Stimulated activated CD4-positive, alpha-beta T cell treated with anti-CD3 and anti-CD28 coated beads, TNF-alpha, amount 100 ng/mL, for 4 hours (primary cell): ENCODE data around the gene ADAP2.
"Not testable (repeated sequence)": the region's sequence is repeated elsewhere in the genome, so short reads cannot be mapped to it uniquely, and the experiment has no call there.

Experiments
- DNase-seq, 3 experiments: peaks; one replicate each; pipeline ENCODE4 v3.0.0-alpha.2; 2020; ENCODE audit warnings: low read depth in 3 of 3

The ADAP2 gene

DNA sequence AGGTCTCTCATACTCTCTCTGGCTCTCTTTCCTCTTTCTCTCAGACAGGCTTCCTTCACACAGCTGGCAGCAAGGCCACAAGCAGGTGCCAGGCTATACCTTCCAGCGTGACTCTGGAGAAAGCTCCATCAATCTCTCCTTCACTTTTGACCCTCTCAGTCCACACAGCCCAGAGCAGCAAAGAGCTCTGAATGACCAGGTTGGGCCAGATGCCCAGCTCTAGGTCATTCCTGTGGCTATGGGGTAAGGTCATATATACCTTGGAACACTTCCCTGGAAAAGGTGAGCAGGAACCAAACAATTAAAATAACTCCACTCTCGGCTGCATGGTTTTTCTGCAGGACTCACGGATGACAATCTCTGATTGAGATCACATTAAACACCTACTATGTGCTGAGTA is 8.8 kb downstream of the ADAP2 start:
- DNase-seq = no peak

DNA sequence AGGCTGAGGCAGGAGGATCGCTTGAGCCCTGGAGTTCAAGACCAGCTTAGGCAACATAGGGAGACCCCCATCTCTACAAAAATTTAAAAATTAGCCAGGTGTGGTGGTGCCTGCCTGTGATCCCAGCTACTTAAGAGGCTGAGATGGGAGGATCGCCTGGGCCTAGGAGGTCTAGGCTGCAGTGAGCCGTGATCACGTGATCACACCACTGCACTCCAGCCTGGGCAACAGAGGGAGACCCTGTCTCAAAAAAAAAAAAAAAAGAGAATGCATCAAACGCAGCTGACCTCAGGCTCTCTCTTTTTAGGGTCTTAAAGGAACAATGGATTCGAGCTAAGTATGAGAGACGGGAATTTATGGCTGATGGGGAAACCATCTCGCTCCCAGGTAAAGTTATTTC is 9.8 kb downstream of the ADAP2 start:
- DNase-seq = not testable (repeated sequence)

DNA sequence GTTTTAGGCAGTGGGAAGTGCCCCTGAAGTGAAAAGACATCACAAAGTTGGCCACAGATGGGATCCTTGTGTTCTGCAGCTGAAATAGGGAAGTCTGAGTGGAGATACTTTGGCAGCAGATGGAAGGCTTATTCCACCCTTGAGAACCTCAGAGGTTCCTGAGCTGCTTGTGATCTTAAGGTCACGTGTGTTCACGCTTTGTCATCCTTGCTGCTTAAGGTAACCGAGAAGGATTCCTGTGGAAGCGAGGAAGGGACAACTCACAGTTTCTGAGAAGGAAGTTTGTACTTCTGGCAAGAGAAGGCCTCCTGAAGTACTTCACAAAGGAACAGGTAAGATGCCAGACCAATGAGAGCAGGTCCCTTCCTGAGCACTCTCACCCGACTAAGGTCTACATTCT is 12.2 kb downstream of the ADAP2 start:
- DNase-seq = no peak

DNA sequence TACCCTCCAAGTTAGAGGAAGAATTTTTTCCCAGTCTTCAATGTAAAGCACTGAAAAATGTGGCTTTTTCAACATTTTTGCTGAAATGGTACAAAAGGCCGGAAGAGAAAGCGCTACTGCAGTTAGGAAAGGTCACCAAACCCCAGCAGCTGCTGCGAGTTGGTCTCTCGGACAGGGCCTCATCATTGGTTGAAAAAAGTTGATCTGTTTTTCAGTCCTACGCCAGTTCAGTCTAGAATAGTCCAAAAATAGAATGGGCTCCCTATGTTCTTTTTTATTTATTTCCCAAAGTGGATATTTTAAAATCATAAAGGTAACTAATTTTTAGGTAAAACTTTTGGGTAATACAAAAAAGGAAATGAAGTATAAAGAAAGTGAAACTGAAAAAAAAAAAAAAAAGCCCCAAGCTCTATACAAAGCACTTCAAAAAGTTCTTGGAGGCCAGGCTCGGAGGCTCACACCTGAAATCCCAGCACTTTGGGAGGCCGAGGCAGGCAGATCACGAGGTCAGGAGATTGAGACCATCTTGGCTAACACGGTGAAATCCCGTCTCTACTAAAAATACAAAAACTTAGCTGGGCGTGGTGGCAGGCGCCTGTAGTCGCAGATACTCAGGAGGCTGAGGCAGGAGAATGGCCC is 17.4 kb downstream of the ADAP2 start:
- no peak for DNase-seq

DNA sequence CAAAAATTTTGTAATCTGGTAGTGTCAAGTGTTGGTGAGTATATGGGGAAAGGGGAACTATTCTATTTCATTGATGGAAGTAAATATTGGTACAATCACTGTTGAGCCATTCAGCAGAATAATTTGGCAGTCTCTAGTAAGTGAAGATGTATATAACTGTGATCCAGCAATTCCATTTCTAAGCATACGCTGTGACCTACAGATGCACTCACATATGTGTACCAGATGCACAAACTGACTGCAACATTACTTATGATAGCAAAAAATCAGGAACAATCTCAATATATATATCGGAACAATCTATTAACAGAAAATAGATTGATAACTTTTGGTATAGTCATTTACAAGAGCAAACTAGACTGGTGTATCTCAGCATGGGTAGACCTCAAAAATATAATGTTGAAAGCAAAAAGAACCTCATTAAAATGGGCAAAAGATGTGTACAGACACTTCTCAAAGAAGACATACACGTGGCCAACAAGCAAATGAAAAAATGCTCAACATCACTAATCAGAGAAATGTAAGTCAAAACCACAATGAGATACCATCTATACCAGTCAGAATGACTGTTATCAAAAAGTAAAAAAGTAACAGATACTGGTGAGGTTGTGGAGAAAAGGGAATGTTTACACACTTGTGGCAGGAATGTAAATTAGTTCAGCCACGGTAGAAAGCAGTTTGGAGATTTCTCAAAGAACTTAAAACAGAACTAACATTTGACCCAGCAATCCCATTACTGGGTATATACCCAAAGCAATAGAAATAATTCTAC is 20.7 kb downstream of the ADAP2 start:
- DNase-seq = no peak

DNA sequence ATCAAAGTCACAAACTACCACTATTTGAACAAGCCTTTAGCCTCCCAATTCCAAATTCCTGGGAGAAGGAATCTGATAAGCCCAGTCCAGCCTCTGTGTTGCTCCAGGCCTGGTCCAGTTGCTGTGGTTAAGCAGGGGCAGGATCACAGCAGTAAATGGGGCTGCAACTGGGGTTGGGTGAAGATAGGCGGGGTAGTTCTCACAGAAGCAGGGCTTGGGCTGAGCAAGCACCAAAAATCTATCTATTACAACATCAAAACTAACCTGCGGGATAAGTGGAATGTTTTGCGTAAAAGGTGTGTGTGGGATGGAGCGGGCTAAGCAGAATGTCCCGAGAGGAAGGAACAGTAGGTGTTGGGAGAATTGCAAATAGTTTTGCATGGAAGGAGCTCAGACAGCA is 26.1 kb downstream of the ADAP2 start:
- no peak for DNase-seq

DNA sequence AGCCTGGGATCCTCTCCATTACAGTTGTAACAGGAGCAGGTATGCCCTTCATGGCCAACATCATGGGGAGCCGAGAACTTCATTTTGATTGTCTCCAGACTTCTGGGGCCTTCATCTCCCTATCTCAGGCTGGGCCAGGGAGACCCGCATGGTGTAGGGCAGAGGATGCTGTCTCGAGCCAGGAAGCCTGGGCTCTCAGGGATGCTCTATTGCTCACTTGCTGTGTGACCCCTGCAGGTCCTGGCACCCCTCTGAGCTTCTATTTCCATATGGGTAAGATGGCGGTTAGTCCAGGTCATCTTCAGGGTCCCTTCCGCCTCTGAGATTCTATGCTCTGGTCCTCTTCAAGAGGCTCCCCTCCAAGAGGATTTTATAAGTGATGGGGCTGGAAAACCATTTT is 28.4 kb downstream of the ADAP2 start:
- DNase-seq = no peak

DNA sequence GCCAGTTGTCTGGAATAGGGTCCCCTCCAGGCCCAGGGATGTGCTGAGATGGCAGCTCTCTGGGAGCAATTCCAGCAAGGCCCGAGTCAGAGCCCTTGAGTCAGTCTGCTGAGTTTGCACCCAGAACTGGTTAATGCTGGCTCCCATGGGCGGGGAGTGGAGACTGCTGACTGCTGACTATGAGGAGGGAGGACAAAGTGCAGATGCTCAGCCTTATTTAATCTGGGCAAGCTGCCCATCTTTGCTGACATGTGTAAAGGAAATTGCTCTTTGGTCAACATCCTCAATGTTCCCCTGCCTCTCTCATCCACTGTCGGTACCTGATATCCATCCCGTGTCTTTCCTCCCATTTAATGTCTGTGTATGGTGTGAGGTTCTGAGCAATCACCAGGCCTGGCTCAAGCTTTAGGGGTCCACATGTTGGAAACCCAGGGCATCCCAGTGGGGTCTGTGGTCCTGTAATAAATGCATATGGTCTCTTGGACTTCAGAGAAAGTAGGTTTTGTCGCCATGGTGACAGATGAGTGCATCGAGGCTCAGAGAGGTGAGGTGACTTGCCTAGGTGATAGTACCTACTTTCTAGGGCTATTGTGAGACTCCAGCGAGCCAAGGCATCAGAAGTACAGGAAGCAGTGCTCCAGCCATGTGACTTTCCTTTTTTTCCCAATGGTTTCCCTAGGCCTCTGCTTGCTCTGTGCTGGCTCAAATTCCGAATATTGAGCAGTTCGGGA is 29.1 kb downstream of the ADAP2 start:
- DNase-seq = no peak

DNA sequence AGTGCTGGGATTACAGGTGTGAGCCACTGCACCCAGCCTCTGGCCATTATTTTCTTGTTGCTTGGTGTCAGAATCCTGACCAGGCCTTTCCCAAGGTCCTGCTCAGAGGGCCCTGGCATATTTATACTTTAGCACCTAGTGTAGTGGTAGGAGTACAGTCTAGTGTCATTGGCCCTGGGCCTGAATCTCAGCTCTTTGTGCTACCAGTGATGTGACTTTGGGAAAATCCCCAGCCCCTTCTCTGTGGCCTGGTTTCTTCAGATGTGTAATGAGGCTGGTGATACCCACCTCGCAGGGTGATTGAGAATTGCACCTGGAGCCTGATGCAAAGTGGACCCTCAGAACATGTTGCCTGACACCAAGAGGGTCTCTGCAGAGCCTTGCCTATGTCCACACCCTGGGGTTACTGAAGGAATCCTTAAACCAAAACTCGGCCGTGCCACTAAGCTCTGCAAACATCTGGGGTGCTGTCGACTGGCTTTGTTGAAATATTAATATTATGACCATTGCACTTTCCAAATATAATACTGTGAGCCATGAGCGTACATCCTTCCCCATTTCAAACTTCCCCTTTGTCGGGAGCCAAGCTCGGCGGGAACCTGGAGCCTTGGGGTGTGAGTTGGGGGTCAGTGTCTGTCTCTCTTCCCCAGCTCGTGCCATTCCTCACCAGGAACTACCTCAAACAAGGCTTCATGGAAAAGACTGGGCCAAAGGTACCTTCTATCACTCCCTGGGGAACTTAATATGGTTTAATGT is 31.1 kb downstream of the ADAP2 start:
- DNase-seq = no peak

DNA sequence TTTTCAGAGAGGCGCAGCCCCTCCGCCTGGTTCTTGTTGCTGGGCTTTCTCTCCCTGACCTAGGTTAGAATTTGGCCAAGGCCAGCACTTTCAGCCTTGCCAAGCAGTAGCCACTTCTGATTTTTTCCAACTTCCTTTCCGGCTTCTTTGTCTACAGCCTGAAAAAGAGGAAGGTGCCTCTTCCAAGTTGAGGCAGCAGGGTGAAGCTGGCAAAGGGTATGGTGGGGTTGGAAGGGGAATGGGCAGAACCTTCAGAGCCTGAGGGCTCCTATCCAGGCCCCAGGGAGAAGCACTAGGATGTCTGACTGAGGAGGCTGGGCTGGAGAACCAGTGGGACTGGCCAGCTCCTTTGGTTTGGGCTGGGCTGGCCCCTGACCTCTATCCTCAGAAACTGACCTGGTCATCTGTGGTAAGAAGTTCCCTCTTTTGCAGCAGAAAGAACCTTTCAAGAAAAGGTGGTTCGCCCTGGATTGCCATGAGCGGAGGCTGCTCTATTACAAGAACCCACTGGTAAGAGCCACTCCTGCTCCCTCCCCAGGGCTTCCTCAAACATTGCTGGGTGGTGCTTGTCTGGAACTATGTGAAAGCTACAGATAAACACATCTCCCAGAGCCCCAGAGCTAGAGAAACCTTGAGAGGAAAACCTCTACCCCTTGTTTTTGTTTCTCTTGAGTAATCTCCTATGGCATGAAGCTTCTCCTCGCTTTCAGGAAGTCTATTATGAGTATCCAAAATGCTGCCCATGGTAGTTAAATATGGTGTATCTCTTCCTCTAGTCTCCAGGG is 32.5 kb downstream of the ADAP2 start:
- no peak for DNase-seq

DNA sequence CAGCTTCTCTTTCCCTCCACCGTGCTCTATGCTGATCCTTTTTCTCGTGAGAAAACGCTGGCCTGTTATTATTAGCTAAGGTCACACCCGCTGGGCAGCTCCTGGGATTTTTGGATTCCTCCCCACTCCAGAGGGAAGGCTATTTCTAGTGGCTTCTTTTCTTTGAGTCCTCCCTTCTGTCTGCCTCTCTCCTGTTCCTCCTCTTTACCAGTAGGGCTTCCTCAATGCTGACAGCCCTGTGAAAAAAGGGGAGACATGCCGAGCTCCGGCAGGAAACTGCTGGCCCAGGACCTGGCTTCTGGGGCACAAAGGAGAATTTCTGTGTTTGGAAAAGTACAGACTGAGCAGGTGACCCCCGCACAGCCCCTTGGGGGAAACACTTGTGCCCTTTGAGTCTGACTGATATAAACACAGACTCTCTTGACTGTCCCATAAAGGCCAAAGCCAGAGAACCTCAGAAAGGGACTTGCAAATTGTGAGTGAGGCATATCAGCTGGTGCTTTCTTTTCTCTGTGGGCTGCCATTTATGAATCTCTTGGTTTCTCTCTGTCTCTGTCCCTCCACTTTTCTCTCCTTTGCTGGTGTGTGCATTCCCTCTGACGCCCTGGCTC is 35.1 kb downstream of the ADAP2 start:
- DNase-seq = no peak

DNA sequence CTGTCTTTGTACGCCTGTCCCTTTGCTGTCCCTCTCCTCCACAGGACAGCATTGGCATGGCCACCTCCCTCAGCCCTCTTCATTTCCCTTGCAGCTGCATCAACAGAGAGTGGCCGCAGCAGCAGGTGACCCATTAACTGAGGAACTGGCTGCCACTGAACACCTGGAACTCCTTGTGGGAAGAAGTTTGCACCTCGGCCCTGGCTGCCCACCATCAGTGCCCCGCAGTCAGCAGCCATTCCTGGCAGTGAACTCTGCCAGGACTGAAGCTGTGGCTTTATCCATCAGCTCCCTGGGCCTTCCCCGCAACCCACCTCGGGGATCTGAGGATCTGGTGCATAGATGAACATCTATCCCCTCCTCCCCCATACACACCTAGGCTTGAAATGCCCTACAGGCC is 36.0 kb downstream of the ADAP2 start:
- no peak for DNase-seq

DNA sequence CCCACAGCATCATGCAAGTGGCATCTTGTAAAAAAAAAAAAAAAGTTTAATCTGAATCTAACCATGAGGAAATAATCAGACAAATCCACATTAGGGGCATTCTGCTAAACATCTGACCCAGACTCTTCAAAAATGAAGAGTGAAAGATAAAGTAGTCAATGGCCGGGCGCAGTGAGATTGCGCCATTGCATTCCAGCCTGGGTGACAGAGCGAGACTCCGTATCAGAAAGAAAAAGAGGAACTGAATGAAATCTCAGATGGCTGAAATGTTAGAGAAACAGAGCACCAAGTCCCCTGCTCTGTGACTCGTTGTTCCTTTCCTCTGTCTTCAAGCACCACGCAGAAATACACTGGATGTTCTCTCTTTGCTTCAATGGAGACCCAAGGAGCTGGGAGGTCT is 36.4 kb downstream of the ADAP2 start:
- no peak for DNase-seq

DNA sequence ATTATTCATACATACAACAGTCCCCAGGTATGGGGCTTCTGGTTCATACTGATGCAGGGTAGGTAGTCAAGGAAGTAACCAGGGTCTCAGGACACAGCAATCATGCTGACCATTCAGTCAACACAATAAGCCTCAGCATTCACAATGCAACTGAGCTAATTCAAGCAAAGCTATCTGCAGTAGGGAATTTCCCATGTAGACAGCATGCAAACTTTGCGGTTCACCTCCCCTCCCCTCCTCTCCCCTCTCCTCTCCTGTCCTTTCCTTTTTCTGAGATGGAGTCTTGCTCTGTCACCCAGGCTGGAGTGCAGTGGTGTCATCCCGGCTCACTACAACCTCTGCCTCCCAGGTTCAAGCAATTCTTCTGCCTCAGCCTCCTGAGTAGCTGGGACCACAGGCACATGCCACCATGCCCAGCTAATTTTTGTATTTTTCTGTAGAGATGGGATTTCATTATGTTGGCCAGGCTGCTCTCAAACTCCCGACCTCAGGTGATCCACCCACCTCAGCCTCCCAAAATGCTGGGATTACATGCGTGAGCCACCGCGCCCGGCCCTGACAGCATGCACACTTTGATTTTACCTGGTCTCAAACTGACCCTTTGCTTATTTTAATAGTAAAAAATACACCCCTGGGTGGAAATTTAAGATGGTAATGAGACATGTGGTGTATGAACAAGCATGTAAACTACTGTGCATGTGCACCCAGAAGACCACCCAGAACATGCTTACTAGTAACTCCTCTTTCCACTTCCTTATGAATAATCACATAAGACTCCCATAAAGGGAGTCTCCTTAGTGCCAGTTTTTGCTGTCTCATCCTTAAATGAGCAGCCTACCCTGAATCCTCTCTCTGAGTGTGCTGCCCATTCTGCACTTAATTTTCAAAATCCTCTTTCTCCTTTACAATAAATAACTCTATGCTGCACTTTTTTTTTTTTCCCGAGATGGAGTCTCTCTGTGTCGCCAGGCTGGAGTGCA is 39.8 kb downstream of the ADAP2 start:
- no peak for DNase-seq

DNA sequence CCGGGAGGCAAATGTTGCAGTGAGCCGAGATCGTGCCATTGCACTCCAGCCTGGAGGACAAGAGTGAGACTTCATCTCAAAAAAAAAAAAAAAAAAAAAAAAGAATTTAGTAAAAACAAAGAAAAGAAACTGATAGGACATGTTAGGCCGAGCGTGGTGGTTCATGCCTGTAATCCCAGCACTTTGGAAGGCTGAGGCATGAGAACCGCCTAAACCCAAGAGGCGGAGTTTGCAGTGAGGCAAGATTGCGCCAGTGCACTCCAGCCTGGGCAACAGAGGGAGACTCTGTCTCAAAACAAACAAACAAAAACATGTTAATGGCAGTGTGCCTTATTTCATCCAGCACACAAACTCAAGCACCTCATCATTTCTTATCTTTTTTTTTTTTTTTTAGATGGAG is 42.6 kb downstream of the ADAP2 start:
- DNase-seq = not testable (repeated sequence)

DNA sequence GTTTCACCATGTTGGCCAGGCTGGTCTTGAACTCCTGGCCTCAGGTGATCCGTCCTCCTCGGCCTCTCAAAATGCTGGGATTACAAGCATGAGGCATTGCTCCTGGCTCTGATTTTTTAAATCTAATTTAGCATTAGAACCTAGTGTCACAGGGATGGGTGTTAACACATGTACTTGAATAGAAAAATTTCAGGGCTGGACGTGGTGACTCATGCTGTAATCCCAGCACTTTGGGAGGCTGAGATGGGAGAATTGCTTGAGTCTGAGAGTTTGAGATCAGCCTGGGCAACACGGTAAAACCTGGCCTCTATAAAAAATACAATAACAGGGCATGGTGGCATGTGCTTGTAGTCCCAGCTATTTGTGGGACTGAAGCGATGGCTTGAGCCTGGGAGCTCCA is 43.1 kb downstream of the ADAP2 start:
- DNase-seq = no peak

DNA sequence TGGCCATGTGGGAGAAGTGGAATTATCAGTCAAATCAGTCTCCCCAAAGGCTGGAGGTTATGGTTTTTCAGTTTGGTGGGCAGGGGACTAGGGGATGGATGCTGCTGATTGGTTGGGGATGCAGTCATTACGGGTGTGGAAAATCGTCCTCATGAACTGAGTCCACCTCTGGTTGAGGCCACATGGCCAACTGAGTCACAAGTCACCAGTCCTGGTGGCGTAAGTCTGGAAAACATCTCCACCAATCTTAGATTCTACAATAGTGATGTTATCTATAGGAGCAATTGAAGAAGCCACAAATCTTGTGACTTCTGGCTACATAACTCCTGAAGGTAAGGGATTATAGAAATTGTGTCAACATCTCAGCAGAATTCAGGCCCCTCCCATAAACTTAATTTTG is 43.9 kb downstream of the ADAP2 start:
- no peak for DNase-seq

DNA sequence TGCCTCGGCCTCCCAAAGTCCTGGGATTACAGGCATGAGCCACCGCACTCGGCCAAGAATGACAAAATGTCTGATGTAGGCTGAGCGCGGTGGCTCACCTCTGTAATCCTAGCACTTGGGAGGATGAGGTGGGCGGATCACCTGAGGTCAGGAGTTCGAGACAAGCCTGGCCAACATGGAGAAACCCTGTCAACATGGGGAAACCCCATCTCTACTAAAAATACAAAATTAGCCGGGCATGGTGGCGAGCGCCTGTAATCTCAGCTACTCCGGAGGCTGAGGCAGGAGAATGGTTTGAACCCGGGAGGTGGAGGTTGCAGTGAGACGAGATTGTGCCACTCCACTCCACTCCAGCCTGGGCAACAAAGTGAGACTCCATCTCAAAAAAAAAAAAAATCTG is 46.2 kb downstream of the ADAP2 start:
- DNase-seq = not testable (repeated sequence)

DNA sequence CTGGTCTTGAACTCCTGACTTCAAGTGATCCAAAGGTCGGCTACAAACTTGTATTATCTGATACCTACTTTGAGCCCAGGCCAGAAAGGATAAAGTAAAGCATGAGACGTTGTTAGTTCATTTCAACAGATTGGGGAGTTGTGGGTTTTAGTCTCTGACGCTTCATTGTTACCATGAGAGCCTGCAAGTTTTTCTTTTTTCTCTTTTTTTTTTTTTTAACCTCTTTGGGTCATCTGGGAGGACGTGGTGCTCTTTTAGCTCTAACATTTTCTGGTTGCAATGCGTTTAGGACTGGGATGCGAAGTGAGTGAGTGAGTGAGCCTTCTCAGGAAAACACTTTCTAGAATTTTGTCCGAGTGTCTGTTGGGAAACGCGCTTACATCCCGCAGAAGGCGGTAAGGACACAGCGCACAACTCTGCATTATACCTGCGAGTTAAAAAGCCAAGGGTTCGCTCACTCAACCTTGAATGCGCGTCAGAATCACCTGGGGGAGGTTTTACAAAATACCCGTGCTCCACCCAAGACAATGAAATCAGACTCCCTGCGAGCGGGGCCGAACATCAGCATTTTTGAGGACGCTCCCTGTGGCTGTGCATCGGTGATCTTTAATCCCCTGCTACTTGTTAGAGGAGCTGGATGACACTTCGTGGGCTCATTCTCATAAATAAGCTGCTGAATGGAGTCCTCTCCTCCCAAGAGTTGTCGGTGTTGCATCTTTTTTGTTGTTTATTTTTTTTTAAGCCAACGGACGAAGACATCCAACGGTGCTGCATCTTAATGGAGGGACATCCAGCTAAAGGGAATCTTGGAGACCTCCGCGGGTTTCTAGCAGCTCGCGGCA is 48.5 kb downstream of the ADAP2 start:
- no peak for DNase-seq
